C4-2B (cell line): ENCODE results near the gene FAM180A.

ENCODE experiments used
- CTCF ChIP-seq: fragments of 450-650 bp; conservative IDR thresholded peaks from 2 replicates; pipeline ENCODE4 v1.5.1; 2017; ENCODE audit warnings: mild to moderate bottlenecking
- ZFX ChIP-seq: fragments of 450-650 bp; IDR thresholded peaks from 2 replicates; pipeline ENCODE4 v1.6.1; 2017

- TF ChIP-seq CTCF (no peak), ZFX (no peak)
These were observed 36.5 kb upstream of the FAM180A start for GRCh38 chr7:135785065-135785464.
